Kidney tubule cell (primary cell): ENCODE data around the gene RNASE1.
"Not testable (repeated sequence)": the region's sequence is repeated elsewhere in the genome, so short reads cannot be mapped to it uniquely, and the experiment has no call there.

Source experiments
- DNase-seq: peaks from one replicate; pipeline ENCODE4 v3.0.0-alpha.2; 2018; ENCODE audit warnings: low spot score

Gene RNASE1

GRCh38 chr14:20772650-20773049 is 30.0 kb downstream of the RNASE1 start:
- no peak for DNase-seq

DNA sequence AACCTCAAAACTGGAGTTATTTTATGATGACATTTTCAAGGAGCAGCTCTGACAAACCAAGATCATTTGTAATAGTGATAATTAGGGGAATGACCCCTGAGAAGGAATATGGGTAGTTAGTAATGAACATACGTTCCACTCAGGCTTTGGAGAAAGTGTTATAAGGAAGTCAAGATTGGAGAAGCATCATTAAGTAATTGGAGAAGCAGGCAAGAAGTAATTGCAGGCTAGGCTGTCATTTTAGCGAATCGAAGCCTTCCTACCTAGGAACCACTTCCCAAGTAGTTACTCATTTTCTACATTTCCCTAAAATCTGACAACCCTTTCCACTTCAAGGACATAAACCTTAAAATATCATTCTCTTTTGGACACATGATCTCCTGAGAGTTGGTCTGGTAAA is 33.2 kb downstream of the RNASE1 start:
- no peak for DNase-seq

GRCh38 chr14:20768593-20768892 is 34.1 kb downstream of the RNASE1 start:
- no peak for DNase-seq

- peak; percentile 57 for DNase-seq
Observed at GRCh38 chr14:20760950-20761349, 41.7 kb downstream of the RNASE1 start.

- not testable (repeated sequence) for DNase-seq
Observed at GRCh38 chr14:20759465-20759864, 43.2 kb downstream of the RNASE1 start.

DNA sequence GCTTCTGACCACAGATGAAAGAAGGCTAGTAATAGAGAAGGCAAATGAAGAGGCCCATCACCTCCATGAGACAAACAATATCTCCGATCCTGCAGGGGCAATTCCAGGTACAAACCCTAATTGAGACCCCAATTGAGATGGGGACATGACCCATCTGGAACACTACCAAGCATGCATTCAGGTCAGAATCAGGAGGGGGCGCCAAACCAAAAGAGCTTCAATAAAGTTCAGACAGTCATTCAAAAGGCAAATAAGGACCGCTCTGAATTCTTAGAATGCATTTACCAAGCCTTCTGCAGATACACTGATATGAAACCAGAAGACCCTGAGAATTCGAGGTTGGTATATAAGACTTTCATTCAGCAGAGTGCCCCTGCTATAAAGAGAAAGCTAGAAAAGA is 44.7 kb downstream of the RNASE1 start:
- DNase-seq = no peak

GRCh38 chr14:20755037-20755436 is 47.6 kb downstream of the RNASE1 start:
- DNase-seq = no peak

GRCh38 chr14:20754308-20754707 is 48.3 kb downstream of the RNASE1 start:
- DNase-seq = no peak

DNA sequence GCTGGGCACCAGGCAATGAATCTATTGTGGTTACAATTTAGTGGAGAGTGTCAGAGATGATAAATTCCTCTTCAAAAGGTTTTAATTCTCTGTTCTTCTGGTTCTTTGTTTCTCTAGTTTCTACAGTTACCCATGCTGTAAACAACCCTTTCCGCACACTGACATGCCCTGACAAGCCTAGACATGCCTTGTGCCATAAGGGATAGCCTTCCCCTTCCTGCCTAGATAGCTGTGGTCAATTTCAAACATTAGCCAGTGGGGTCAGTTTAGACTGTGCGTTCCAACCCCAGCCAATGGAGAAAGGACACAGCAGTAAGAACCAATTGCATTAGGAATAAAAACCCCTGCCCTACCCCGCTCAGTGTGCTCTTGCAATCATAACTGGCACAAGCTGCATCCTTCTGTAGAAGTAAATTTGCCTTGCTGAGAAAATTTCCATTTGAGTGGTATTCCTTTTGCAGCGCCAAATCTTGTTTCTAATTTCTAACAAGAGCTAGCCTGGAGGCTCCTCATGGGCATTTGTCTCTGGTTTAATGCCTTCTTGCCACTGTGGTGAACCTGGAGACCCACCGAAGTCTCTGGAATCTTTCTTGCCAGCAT is 50.6 kb downstream of the RNASE1 start:
- no peak for DNase-seq
